Stimulated activated naive CD8-positive, alpha-beta T cell treated with anti-CD3 and anti-CD28 coated beads, Interleukin-15, Interleukin-2, amounts not matched to agents 100 ng/mL and 50 ng/mL, for 24 hours (primary cell): ENCODE measurements around the gene KCNA1.

ENCODE experiments used
- H3K27ac Mint-ChIP-seq: one replicate; pipeline ENCODE4 v1.8.0; 2021; ENCODE audit warnings: mild to moderate bottlenecking, mixed read lengths
- H3K27me3 Mint-ChIP-seq: one replicate; pipeline ENCODE4 v1.8.0; 2021; ENCODE audit warnings: mixed read lengths
- H3K36me3 Mint-ChIP-seq: one replicate; pipeline ENCODE4 v1.8.0; 2021; ENCODE audit warnings: low read depth, mixed read lengths
- H3K4me1 Mint-ChIP-seq: one replicate; pipeline ENCODE4 v1.8.0; 2021; ENCODE audit warnings: low read depth, mixed read lengths
- H3K4me3 Mint-ChIP-seq: one replicate; pipeline ENCODE4 v1.8.0; 2021; ENCODE audit warnings: mild to moderate bottlenecking, mixed read lengths
- H3K9me3 Mint-ChIP-seq: one replicate; pipeline ENCODE4 v1.8.0; 2021; ENCODE audit warnings: mixed read lengths

The KCNA1 gene

GRCh38 chr12:4961311-4961710, 51.6 kb downstream of the KCNA1 start:
- Mint-ChIP-seq H3K27ac (no peak overlapping the region), H3K4me3 (no peak overlapping the region), H3K36me3 (no peaks in the 10 kb centered on the region), H3K4me1 (no peaks in the 10 kb centered on the region), H3K9me3 (no peaks in the 10 kb centered on the region), H3K27me3 (peaks cover 36% of the 10 kb centered on the region)

- H3K27me3 Mint-ChIP-seq: peaks cover 34% of the 10 kb centered on the region
- no peaks in the 10 kb centered on the region for H3K36me3 Mint-ChIP-seq
- no peak overlapping the region for H3K27ac Mint-ChIP-seq
- no peaks in the 10 kb centered on the region for H3K9me3 Mint-ChIP-seq
- H3K4me1 Mint-ChIP-seq: no peaks in the 10 kb centered on the region
- H3K4me3 Mint-ChIP-seq: no peak overlapping the region
Observed at GRCh38 chr12:4962539-4963486, 53.1 kb downstream of the KCNA1 start.
